ENCODE results near the gene HIVEP1. TPM values are rescaled to one million over a fixed set of nuclear protein-coding genes. Genes with fewer than 3 reads are reported as not detected.

Gene HIVEP1
- total RNA-seq, 1 experiment from 2014 or later: 11.1 TPM

GRCh38 chr6:11977738-11978137 lies 34.4 kb upstream of the HIVEP1 start:
- Histone ChIP-seq H3K4me1 (no peaks in the 10 kb centered on the region), H3K4me3 (no peak overlapping the region), H3K27ac (no peak overlapping the region), H3K9me3 (replicated peaks) (no peaks in the 10 kb centered on the region), H3K27me3 (no peaks in the 10 kb centered on the region), H3K36me3 (no peaks in the 10 kb centered on the region)
- no peak for DNase-seq

- Histone ChIP-seq H3K4me3 (no peak overlapping the region), H3K36me3 (no peaks in the 10 kb centered on the region), H3K27ac (no peak overlapping the region), H3K4me1 (no peaks in the 10 kb centered on the region), H3K9me3 (replicated peaks) (no peaks in the 10 kb centered on the region), H3K27me3 (no peaks in the 10 kb centered on the region)
- DNase-seq: no peak
Measured at GRCh38 chr6:11978169-11978987, 33.7 kb upstream of the HIVEP1 start.

GRCh38 chr6:11979866-11980265 lies 32.2 kb upstream of the HIVEP1 start:
- H3K36me3 ChIP-seq: no peaks in the 10 kb centered on the region
- H3K27me3 ChIP-seq: no peaks in the 10 kb centered on the region
- H3K27ac ChIP-seq: no peak overlapping the region
- no peaks in the 10 kb centered on the region for H3K9me3 ChIP-seq (replicated peaks)
- H3K4me1 ChIP-seq: no peaks in the 10 kb centered on the region
- H3K4me3 ChIP-seq: no peak overlapping the region
- no peak for DNase-seq

GRCh38 chr6:11983306-11983705 lies 28.8 kb upstream of the HIVEP1 start:
- H3K27ac ChIP-seq: no peak overlapping the region
- H3K4me1 ChIP-seq: no peaks in the 10 kb centered on the region
- no peak overlapping the region for H3K4me3 ChIP-seq
- no peaks in the 10 kb centered on the region for H3K36me3 ChIP-seq
- DNase-seq: no peak
- no peaks in the 10 kb centered on the region for H3K9me3 ChIP-seq (replicated peaks)
- no peaks in the 10 kb centered on the region for H3K27me3 ChIP-seq

- Histone ChIP-seq H3K27me3 (no peaks in the 10 kb centered on the region), H3K4me1 (no peaks in the 10 kb centered on the region), H3K9me3 (replicated peaks) (no peaks in the 10 kb centered on the region), H3K27ac (no peak overlapping the region), H3K4me3 (no peak overlapping the region), H3K36me3 (no peaks in the 10 kb centered on the region)
- no peak for DNase-seq
Measured at GRCh38 chr6:11987386-11987785, 24.7 kb upstream of the HIVEP1 start.

- H3K27me3 ChIP-seq: no peaks in the 10 kb centered on the region
- no peak for DNase-seq
- no peaks in the 10 kb centered on the region for H3K4me1 ChIP-seq
- H3K9me3 ChIP-seq (replicated peaks): no peaks in the 10 kb centered on the region
- H3K27ac ChIP-seq: no peak overlapping the region
- H3K36me3 ChIP-seq: no peaks in the 10 kb centered on the region
- no peak overlapping the region for H3K4me3 ChIP-seq
Measured at GRCh38 chr6:11989386-11989785, 22.7 kb upstream of the HIVEP1 start.

GRCh38 chr6:11992086-11992485 lies 20.0 kb upstream of the HIVEP1 start:
- H3K36me3 ChIP-seq: no peaks in the 10 kb centered on the region
- no peak for DNase-seq
- H3K9me3 ChIP-seq (replicated peaks): no peaks in the 10 kb centered on the region
- no peak overlapping the region for H3K27ac ChIP-seq
- H3K27me3 ChIP-seq: no peaks in the 10 kb centered on the region
- H3K4me1 ChIP-seq: no peaks in the 10 kb centered on the region
- H3K4me3 ChIP-seq: no peak overlapping the region

- no peak for DNase-seq
Measured at GRCh38 chr6:11994875-11995461, 17.1 kb upstream of the HIVEP1 start.

GRCh38 chr6:11996751-11997150 lies 15.4 kb upstream of the HIVEP1 start:
- no peak overlapping the region for H3K27ac ChIP-seq
- H3K9me3 ChIP-seq (replicated peaks): no peaks in the 10 kb centered on the region
- H3K36me3 ChIP-seq: no peaks in the 10 kb centered on the region
- H3K4me1 ChIP-seq: no peaks in the 10 kb centered on the region
- H3K4me3 ChIP-seq: no peak overlapping the region
- DNase-seq: no peak
- no peaks in the 10 kb centered on the region for H3K27me3 ChIP-seq

More at GRCh38 chr6:11994875-11995461, 17.1 kb upstream of the HIVEP1 start:
- Histone ChIP-seq H3K27me3 (no peaks in the 10 kb centered on the region), H3K36me3 (no peaks in the 10 kb centered on the region), H3K27ac (no peak overlapping the region), H3K4me1 (no peaks in the 10 kb centered on the region), H3K4me3 (no peak overlapping the region), H3K9me3 (replicated peaks) (no peaks in the 10 kb centered on the region)

GRCh38 chr6:11999246-11999645 lies 12.9 kb upstream of the HIVEP1 start:
- no peaks in the 10 kb centered on the region for H3K27me3 ChIP-seq

GRCh38 chr6:12000174-12000573 lies 11.9 kb upstream of the HIVEP1 start:
- Histone ChIP-seq H3K9me3 (replicated peaks) (no peaks in the 10 kb centered on the region), H3K4me3 (no peak overlapping the region), H3K27ac (no peak overlapping the region), H3K27me3 (no peaks in the 10 kb centered on the region), H3K4me1 (no peaks in the 10 kb centered on the region), H3K36me3 (no peaks in the 10 kb centered on the region)
- DNase-seq: no peak

More at GRCh38 chr6:11999246-11999645, 12.9 kb upstream of the HIVEP1 start:
- Histone ChIP-seq H3K9me3 (replicated peaks) (no peaks in the 10 kb centered on the region), H3K4me1 (no peaks in the 10 kb centered on the region), H3K4me3 (no peak overlapping the region), H3K27ac (no peak overlapping the region), H3K36me3 (no peaks in the 10 kb centered on the region)
- no peak for DNase-seq

- Histone ChIP-seq H3K27me3 (no peaks in the 10 kb centered on the region), H3K4me1 (no peaks in the 10 kb centered on the region), H3K36me3 (no peaks in the 10 kb centered on the region), H3K9me3 (replicated peaks) (no peaks in the 10 kb centered on the region), H3K27ac (no peak overlapping the region), H3K4me3 (no peak overlapping the region)
- no peak for DNase-seq
Measured at GRCh38 chr6:12001004-12001705, 11.0 kb upstream of the HIVEP1 start.

GRCh38 chr6:12001706-12002435 lies 10.2 kb upstream of the HIVEP1 start:
- no peaks in the 10 kb centered on the region for H3K27me3 ChIP-seq
- no peaks in the 10 kb centered on the region for H3K9me3 ChIP-seq (replicated peaks)
- H3K4me3 ChIP-seq: no peak overlapping the region
- no peaks in the 10 kb centered on the region for H3K36me3 ChIP-seq
- no peak overlapping the region for H3K27ac ChIP-seq
- H3K4me1 ChIP-seq: no peaks in the 10 kb centered on the region
- no peak for DNase-seq

GRCh38 chr6:12007473-12007872 lies 4.6 kb upstream of the HIVEP1 start:
- no peaks in the 10 kb centered on the region for H3K27me3 ChIP-seq
- peak in 1 of 2 experiments; percentile 23 for DNase-seq
- no peaks in the 10 kb centered on the region for H3K9me3 ChIP-seq (replicated peaks)
- H3K27ac ChIP-seq: peak overlapping the region; percentile 71
- H3K4me3 ChIP-seq: peak overlapping the region; percentile 67
- H3K4me1 ChIP-seq: no peaks in the 10 kb centered on the region
- no peaks in the 10 kb centered on the region for H3K36me3 ChIP-seq

GRCh38 chr6:12007887-12008286 lies 4.2 kb upstream of the HIVEP1 start:
- DNase-seq: peak in 1 of 2 experiments; percentile 6
- H3K9me3 ChIP-seq (replicated peaks): no peaks in the 10 kb centered on the region
- no peaks in the 10 kb centered on the region for H3K27me3 ChIP-seq
- H3K36me3 ChIP-seq: no peaks in the 10 kb centered on the region
- peak overlapping the region; percentile 71 for H3K27ac ChIP-seq
- no peaks in the 10 kb centered on the region for H3K4me1 ChIP-seq
- H3K4me3 ChIP-seq: peak overlapping the region; percentile 67
